ENCODE data around the gene PYGO2.

PYGO2 gene, protein sequence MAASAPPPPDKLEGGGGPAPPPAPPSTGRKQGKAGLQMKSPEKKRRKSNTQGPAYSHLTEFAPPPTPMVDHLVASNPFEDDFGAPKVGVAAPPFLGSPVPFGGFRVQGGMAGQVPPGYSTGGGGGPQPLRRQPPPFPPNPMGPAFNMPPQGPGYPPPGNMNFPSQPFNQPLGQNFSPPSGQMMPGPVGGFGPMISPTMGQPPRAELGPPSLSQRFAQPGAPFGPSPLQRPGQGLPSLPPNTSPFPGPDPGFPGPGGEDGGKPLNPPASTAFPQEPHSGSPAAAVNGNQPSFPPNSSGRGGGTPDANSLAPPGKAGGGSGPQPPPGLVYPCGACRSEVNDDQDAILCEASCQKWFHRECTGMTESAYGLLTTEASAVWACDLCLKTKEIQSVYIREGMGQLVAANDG

GRCh38 chr1:154961207-154962155, at the start of gene PYGO2:
TSS of gene PYGO2 (minus strand) at chr1:154961782. CDS start at chr1:154961576, 206 bp downstream.
- peak; percentile 78 for DNase-seq

- DNase-seq, result no peak
Observed at GRCh38 chr1:155011004-155011416, 49.4 kb upstream of the PYGO2 start.

DNA sequence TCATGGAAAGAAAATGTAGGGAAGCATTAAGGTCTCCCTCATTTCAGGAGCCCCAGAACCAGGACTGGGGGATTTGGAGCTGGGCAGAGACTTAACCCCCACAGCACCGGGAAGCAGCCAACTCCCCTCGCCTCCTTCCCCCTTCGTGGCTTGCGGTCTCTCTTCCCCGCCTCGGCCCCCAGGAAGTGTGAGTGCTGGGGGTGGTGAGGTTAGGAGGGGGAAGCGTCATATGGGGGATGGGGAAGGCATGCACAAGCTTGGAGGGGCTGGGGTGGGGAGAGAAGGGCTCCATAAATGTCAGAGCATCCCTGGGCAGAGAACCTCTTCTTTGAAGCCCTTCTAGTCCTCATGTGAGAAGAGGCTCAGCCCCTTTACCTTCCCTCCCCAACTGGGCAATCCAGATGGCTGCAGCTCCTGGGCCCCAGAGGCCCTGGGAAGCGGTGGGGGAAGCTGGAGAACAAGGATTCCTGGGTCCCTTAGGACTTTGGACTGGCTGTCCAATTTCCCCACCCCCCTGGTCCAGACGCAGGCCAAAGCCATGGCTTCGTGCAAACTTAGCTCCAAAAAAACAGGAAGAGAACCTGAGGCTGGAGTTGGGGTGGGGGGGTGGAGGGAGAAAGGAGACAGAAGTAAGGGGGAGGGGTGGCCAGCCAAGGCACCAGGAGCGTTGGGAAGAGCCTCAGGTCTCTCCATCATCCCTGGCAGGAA, 48.8 kb upstream of the PYGO2 start:
- no peak for DNase-seq

DNA sequence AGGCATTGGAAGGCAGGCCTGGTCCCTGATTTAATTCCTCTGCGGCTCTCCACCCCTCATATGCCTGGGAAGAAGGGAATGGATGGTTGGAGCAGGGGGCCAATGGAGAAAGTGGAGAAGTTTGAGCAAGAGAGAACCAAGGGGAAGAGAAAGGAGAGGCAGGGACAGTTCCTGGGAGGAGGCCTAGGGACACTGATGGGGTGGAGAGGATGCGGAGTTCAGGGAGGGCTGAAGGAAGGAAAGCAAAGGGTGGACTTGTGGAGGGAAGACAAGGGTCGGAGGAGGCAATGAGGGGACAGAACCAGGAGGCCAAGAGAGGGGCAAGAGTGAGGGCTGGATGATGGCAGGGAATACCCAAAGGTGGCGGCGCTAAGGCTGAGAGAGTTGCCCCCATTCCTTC, 48.2 kb upstream of the PYGO2 start:
- no peak for DNase-seq

- no peak for DNase-seq
Observed at GRCh38 chr1:155009221-155009711, 47.7 kb upstream of the PYGO2 start.

DNA sequence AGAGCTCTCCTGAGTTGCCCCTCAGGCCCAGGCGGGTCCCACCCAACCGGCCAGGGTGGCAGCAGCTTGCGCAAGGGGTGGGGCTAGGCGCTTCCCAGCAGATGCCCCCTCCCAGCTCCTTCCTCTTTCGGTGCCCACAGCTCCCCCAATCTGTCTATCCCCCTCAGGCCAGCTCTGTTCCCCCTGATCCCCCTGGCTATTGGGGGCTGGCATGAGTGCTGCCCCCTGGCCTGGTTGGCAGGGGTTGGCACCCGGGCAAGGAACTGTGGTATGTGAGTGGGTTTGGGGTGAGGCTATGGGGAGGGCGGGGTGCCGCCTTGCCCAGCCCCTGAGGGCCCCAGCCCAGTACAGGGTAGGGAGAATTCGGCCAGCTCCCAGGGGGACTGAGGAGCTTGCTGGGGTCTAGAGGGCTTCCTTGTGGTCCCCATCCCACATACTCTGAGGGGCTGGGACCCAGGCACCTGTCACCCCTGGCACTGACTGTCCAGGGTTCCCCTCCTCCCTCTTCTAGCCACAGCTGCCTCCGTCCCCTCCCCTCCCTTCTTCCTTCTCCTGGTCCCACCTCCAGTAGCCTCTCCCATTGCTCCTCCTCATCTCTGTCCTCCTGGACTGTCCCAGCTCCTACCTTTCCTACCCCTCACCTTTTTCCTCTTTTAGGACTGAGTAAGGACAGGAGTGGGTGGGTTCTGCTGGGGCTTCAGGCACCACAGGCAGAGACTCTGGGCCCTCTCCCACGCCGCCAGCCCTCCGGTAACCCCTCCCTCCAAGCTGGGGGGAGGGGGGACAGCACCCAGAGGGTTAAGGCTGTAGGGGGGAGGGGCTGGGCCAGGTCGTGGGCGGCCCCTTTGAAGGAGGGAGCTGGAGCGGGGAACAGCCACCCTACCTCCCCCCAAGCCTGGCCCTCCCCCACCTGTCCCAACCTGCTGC, 46.7 kb upstream of the PYGO2 start:
- DNase-seq, result no peak

GRCh38 chr1:155007251-155007828, 45.8 kb upstream of the PYGO2 start:
- no peak for DNase-seq

- DNase-seq, result no peak
Observed at GRCh38 chr1:155006601-155007101, 45.1 kb upstream of the PYGO2 start.

GRCh38 chr1:155005076-155006011, 43.8 kb upstream of the PYGO2 start:
- DNase-seq, result no peak

- no peak for DNase-seq
Observed at GRCh38 chr1:155004352-155005075, 42.9 kb upstream of the PYGO2 start.

DNA sequence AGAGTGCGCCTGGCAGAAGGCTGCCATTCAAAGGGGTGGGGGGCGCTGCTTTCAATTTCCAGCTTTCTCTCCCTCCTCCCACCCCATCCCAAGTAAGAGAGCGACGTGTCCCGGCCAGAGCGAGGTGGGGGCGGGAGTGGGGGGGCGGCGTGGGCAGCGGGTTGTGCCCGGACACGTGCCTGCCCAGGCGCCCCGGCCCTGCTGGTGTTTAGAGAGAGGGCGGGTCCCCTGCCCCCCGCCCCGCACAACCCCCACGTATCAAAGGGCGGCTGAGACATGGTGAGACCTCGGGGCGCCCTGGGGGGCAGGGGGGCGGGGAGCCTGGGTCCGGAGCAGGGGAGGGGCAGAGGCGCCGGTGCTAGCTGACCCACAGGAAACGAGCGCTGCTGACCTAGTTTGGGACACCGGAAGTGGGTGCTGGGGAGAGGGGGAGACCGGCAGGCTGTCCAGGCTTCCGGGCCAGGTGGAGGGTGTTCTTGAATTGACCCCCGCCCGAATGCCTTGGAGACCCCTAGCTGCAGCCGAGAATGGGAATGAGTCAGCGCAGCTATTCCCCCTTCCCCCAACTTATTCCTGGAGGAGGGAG, 42.3 kb upstream of the PYGO2 start:
- no peak for DNase-seq

DNA sequence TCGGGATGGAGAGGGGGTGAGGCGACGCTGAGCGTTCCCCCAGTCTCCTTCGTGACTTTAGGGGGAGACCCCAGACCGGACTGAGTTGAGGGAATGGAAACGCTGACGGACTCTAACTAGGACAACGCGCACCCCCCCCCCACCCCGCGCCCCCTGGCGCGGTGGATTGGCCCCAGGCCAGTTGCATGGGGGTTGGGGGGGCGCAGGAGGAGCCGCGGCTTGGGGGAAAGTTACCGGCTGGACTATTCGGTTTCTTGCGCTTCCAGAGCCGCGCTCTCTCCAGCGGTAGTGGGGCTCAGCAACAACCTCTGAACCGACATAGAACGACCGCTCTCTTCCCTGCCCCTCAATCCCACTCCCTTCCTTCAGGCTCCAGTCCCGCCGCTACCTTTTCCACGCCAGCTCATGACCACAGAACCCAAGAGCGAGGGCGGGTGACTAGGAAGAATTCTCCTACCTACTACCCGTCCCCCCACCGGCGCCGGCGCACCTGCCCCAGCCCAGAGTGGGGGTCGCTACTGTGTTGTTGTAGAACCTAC, 41.7 kb upstream of the PYGO2 start:
- DNase-seq, result no peak

GRCh38 chr1:155002464-155003226, 41.1 kb upstream of the PYGO2 start, which contains the start of gene ZBTB7B:
TSS of gene ZBTB7B (plus strand) at chr1:155002802. CDS start at chr1:155014661, 11,859 bp downstream.
- DNase-seq, result no peak

DNA sequence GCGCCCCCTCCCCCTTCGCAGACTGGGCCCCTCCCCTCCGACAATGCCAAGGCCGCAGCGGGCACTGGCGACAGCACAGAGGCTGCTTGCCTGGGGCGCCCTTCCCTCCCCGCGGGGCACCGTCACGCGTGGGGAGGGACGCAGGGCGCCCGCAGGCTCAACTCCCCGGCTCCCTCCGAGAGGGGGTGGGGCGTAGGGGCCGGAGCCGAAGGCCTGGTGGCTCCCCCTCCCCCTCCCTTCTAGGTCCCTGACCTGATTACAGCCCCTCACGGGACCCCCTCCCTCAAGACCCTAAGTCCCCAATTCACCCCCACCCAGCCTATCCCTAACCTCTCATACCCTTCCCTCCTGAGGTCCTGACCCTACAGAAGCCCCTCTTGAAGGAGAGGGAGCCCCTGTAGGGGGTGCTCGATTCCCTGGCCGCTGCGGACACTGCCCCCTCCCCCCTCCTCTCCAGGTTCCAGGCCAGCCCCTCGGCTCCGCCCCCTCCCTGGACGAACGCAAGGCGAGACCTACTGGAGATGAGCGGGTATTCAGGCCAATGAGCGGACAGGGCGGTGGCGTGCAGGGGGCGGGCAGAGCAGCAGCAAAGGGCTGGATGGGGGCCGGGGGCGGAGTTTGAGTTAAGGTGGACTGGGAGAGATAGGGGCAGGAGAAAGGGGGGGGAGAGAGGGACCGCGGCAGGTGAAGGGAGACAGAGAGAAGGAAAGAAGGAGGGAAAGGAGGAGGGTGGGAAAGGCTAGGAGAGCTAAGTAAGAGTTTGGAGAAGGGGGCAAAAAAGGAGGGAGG, 40.3 kb upstream of the PYGO2 start:
- peak; percentile 98 for DNase-seq

- DNase-seq, result no peak
Observed at GRCh38 chr1:155001425-155001674, 39.8 kb upstream of the PYGO2 start.

DNA sequence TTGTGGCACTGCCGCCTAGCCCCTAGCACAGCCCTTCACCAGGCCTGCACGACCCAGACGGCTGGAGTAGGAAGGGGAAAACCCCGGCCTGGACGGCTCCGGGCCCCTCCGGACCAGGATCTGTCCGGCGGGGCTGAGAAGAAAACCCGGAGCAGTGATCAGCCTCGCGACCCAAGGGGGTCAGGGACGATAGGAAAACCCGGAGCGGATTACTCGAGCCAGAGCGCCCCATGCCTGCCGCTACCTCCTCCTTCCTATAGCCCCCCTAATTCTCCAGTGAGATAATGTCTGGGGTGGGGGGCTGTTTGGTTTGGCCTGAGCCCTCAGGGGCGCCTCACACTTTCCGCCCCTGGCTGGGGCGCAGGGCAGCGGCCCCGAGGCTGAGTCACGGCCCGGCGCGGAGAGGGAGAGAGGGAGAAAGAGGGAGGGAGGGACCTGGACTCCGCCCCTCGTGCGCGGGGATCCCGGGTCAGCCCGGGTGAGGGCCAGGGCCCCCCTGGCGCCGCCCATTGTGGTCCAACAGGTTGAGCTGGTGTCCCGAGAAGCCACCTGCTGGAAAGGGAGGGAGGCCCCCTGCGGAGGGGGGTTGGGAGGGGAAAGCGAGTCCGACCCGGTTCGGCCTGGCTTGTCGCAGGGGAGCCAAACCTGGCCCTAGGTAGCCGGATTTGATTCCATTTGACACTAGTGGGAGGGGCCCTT, 39.3 kb upstream of the PYGO2 start:
- DNase-seq, result peak; percentile 95

DNA sequence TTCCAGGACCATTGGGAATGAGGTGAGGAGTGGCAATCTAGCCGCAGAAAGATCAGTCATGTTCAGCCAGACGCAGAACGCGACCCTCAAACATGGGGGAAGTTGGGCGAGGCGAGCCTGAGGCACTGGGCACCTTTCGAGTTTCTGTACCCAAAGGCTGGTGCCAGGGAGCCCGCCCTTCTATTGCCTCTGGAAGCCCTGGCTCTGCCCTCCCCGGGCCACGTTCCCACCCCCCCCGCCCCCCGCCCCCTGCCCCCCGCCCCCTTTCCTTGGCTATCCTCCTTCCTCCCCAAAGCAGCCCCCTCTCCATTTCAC, 38.8 kb upstream of the PYGO2 start:
- no peak for DNase-seq
